ENCODE data around the gene PIAS1.
"Not testable (repeated sequence)": the region's sequence is repeated elsewhere in the genome, so short reads cannot be mapped to it uniquely, and the experiment has no call there.

PIAS1 gene

GRCh38 chr15:68214838-68215254 lies 160.7 kb downstream of the PIAS1 start:
- DNase-seq (ENCODE audit: low read depth in 2 of 2, low spot score in 1 of 2), result no peak

- DNase-seq (ENCODE audit: low read depth in 2 of 2, low spot score in 1 of 2), result no peak
Observed at GRCh38 chr15:68217341-68217740, 163.2 kb downstream of the PIAS1 start.

DNA sequence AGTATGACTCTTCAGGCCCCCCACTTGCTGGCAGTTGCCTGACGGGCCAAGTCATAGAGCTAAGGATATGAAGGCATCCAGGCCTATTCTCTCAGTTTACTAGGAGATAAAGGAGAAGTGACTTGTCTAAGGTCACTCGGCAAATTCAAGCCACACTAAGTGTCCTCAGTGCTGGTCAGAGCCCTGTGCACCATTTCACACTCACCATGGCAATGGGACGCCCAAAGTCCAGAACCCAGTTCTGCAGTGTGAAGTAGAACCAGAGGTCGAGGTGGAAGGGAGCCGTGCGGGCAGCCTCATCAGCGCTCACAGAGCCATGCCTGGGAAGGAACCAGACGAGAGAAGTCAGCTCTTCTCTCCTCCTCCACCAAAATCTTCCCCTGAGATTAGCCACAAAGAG lies 164.2 kb downstream of the PIAS1 start:
- DNase-seq (ENCODE audit: low read depth in 2 of 2, low spot score in 1 of 2), result no peak

DNA sequence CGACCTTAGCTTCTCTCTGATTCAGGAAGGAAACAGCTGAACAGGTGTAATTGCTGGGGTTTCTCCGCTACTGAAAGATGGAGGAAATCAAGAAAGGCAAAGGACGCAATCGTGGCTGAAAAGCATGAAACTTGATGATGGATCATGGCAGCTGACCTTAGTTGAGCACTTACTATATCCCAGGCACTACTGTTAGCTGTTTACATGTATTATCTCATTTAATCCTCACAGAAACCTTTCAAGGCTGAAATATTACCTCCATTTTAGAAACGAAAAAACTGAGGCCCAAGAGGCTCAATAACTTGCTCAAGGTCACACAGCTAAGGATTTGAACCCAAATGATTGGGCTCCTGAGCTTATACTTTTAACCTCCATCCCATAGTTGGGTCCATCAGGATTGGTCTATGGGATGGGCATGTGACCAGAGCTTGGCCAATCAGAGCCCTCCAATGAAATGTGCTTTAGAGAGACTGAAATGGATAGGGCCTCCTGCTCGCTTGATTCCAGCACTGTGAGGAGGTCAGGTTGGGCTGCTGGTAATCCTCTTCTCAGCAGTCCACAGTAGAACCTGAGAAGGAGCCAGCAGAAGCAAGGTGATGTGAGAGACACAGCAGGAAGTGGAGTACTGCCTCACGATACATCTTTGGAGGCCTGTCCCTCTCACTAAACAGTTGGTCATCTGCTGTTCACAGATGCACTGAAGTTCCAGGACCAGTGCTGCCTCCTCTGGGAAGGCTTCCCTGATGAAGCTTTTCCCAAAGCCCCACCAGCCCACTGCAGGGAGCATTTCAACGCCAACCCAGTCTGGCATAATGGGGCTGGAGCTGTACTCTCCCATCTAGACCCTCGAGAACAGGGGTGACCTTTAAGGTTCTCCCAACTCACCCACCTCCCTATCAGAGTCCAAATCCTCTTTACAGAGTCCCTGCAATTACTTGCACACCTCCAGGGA lies 165.0 kb downstream of the PIAS1 start:
- DNase-seq (ENCODE audit: low read depth in 2 of 2, low spot score in 1 of 2), result no peak

DNA sequence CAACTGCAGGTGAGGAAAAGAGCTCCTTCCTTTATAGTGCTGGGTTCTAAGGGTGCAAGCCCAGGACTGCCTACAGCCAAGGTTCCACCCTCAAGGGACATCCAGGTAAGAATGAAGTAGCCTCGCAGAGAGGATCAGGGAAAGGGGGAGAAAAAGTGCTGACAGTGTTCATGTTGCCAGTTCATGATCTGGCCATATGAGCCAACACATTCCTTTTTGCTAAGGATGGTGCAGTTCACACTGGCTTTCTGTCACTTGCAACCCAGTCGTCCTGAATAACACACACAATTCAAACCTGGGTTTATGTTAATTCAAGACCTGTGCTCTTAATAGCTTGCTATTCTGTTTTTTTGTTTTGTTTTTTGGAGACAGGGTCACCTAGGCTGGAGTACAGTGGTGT lies 166.4 kb downstream of the PIAS1 start:
- no peak for DNase-seq (ENCODE audit: low read depth in 2 of 2, low spot score in 1 of 2)

GRCh38 chr15:68220967-68221366 lies 166.9 kb downstream of the PIAS1 start:
- no peak for DNase-seq (ENCODE audit: low read depth in 2 of 2, low spot score in 1 of 2)

DNA sequence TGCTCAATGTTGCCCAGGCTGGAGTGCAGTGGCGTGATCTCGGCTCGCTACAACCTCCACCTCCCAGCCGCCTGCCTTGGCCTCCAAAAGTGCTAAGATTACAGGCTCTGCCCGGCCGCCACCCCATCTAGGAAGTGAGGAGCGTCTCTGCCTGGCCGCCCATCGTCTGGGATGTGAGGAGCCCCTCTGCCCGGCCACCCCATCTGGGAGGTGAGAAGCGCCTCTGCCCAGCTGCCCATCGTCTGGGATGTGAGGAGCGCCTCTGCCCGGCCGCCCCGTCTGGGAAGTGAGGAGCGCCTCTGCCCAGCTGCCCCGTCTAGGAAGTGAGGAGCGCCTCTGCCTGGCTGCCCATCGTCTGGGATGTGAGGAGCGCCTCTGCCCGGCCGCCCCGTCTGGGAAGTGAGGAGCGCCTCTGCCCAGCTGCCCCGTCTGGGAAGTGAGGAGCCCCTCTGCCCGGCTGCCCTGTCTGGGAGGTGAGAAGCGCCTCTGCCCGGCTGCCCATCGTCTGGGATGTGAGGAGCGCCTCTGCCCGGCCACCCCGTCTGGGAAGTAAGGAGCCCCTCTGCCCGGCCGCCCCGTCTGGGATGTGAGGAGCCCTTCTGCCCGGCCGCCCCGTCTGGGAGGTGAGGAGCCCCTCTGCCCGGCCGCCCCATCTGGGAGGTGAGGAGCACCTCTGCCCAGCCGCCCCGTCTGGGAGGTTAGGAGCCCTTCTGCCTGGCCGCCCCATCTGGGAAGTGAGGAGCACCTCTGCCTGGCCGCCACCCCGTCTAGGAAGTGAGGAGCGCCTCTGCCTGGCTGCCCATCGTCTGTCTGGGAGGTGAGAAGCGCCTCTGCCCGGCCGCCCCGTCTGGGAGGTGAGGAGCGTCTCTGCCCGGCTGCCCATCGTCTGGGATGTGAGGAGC lies 167.7 kb downstream of the PIAS1 start:
- DNase-seq (ENCODE audit: low read depth in 2 of 2, low spot score in 1 of 2), result not testable (repeated sequence)

DNA sequence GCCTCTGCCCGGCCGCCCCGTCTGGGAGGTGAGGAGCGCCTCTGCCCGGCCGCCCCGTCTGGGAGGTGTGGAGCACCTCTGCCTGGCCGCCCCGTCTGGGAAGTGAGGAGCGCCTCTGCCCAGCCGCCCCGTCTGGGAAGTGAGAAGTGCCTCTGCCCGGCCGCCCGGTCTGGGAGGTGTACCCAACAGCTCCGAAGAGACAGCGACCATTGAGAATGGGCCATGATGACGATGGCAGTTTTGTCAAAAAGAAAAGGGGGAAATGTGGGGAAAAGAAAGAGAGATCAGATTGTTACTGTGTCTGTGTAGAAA lies 168.3 kb downstream of the PIAS1 start:
- not testable (repeated sequence) for DNase-seq (ENCODE audit: low read depth in 2 of 2, low spot score in 1 of 2)

GRCh38 chr15:68223171-68223570 lies 169.1 kb downstream of the PIAS1 start:
- DNase-seq (ENCODE audit: low read depth in 2 of 2, low spot score in 1 of 2), result no peak

DNA sequence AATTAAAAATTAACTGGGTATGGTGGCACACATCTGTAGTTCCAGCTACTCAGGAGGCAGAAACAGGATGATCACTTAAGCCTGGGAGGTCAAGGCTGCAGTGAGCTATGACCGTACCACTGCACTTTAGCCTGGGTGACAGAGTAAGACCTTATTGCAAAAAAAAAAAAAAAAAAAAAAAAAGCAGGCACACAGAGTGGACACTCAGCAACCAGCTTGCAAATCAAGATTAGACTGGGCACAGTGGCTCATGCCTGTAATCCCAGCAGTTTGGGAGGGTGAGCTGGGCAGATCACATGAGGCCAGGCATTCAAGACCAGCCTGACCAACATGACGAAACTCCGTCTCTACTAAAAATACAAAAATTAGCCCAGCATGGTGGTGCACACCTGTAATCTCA lies 170.0 kb downstream of the PIAS1 start:
- no peak for DNase-seq (ENCODE audit: low read depth in 2 of 2, low spot score in 1 of 2)

DNA sequence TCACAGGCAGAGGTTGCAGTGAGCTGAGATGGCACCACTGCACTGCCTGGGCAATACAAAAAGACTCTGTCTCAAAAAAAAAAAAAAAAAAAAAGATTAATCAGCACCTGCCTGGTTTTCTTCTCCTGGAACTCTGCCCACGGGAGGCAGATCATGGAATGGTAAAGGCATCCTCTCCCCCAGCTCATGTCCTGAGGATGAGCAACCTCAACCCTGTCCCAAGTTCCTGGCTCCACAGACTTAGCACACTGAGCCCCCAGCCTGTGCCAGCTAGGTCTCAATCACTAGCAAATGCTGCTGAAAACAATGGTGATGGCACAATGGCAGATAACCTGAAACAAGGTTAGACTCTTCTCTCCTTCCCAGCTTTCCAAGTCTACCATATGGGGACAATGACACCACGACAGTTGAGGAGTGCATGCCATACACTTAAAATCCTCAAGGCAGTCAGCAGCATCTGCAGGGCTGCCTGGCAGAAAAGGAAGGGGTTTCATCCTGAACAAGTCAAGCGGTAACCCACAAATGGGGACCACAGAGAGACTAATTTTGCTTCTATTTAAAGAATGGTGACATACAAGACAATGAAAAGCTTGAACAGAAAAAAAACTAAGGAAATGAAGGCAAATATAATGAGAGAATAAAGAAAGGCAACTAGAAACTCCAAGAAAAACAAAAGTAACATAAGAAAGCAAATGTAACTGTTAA lies 170.6 kb downstream of the PIAS1 start:
- no peak for DNase-seq (ENCODE audit: low read depth in 2 of 2, low spot score in 1 of 2)

- DNase-seq (ENCODE audit: low read depth in 2 of 2, low spot score in 1 of 2), result not testable (repeated sequence)
Observed at GRCh38 chr15:68225442-68225841, 171.3 kb downstream of the PIAS1 start.

GRCh38 chr15:68227643-68228142 lies 173.6 kb downstream of the PIAS1 start:
- no peak for DNase-seq (ENCODE audit: low read depth in 2 of 2, low spot score in 1 of 2)

DNA sequence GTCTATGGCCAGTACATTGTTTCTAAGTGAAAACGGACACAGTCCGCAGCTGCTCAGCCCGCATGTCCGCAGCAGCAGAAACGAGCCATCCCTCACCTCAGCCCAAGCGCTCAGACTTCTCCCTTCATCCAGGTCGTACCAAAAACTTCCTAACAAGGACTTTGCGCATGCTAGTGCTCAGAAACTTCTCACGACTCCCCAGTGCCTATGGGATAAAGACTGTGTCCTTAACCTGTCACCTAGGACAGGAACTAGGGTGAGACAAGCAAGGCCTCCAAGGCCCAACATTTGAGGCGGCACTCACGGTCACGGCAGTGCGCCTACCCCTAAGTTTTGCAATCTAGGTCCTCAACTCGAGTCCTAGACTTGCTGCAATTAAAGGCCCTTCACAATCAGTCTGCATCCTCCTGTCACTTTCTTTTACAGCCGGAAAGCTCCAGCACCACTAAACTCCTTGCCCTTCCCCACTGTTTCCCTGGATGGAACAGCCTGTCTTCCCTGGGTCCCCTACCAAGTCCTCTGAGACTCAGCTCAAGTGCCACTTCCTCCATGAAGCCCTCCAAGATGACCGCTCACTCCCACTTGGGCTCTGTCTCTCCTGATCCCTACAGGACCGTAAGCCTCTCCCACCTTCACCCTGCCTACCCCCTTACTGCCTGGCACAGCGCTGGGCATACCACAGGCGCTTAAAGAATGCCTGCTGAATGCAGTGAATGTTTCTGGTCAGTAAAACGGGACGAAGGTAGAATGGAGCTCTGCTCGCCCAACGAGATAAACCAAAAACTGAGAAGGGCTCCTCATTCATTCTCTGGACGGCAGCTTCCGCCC lies 174.2 kb downstream of the PIAS1 start:
- DNase-seq (ENCODE audit: low read depth in 2 of 2, low spot score in 1 of 2), result no peak

GRCh38 chr15:68228971-68229385 lies 174.9 kb downstream of the PIAS1 start:
- no peak for DNase-seq (ENCODE audit: low read depth in 2 of 2, low spot score in 1 of 2)

- peak; percentile 49 to 76 for DNase-seq (ENCODE audit: low read depth in 2 of 2, low spot score in 1 of 2)
Observed at GRCh38 chr15:68229386-68230156, 175.5 kb downstream of the PIAS1 start, which contains the start of gene CLN6. CLN6 (minus strand) TSS chr15:68229728; CDS start chr15:68229584, 144 bp downstream.

GRCh38 chr15:68230157-68231100 lies 176.3 kb downstream of the PIAS1 start:
- DNase-seq (ENCODE audit: low read depth in 2 of 2, low spot score in 1 of 2), result no peak

- DNase-seq (ENCODE audit: low read depth in 2 of 2, low spot score in 1 of 2), result no peak
Observed at GRCh38 chr15:68231102-68231818, 177.1 kb downstream of the PIAS1 start.

All from stimulated activated CD8-positive, alpha-beta memory T cell treated with anti-CD3 and anti-CD28 coated beads, Interleukin-4, amount 100 ng/mL, for 4 hours (primary cell).